NK-92 (cell line): ENCODE data around the gene HIP1R.

ENCODE experiments used
- DNase-seq: peaks from one replicate; lab custom pipeline; 2025; ENCODE audit not compliant: unreplicated experiment; lab: John Stamatoyannopoulos, UW

HIP1R gene

DNA sequence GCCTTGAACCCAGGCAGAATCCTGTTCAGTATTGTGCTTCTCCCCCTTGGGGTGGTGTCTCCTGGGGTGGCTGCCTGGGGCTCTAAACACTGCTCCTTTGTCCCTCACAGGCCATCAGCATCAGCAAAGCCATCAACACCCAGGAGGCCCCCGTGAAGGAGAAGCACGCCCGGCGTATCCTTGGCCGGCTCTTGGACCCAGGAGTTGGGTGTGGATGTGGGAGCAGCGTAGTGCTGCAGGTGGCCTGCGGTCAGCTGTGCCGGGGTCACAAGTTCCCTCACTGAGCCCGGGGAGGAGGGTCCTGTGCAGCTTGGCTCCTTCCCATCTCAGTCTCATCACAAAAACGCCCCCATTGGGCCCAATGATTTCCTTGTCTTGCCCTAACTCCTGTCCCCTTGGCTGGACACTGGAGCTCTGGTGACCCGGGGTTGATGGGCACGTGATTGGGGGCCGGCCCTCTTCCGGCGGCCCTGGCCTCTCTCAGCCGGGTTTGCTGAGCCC lies 12.7 kb downstream of the HIP1R start:
- no peak for DNase-seq

DNA sequence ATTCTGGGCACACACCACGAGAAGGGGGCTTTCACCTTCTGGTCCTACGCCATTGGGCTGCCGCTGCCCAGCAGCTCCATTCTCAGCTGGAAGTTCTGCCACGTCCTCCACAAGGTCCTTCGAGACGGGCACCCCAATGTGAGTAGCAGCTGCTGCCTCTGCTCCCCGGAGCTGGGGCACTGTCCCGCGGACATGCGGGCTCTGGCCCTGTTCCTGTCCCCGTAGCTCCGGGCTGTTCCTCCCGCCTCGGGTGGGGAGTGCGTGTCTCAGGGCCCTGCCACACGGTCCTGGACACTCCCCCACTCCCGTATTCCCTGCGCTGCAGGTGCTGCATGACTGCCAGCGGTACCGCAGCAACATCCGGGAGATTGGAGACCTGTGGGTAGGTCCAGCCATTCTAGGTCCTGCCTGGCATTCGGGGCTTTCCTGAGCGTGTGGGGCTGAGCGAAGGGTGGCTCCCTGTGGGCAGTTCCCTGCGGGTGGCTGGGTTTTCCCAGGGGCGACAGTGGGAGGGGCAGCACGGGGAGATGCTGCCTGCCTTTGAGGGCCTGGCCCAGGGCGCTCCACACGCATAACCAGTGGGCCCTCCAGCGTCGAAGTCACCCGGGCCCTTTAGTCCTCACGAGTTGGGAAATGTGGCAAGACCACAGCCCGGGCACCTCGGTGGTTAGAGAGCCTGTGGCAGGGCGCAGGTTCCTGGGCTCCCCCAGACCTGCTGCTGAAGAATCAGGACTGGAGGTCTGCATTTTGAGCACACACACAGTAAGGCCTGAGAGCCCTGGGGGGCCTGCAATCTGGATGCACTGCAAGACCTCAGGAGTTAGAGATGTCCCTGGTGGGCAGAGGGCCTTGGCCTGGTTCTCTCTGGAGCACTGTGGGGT lies 13.5 kb downstream of the HIP1R start:
- no peak for DNase-seq

DNA sequence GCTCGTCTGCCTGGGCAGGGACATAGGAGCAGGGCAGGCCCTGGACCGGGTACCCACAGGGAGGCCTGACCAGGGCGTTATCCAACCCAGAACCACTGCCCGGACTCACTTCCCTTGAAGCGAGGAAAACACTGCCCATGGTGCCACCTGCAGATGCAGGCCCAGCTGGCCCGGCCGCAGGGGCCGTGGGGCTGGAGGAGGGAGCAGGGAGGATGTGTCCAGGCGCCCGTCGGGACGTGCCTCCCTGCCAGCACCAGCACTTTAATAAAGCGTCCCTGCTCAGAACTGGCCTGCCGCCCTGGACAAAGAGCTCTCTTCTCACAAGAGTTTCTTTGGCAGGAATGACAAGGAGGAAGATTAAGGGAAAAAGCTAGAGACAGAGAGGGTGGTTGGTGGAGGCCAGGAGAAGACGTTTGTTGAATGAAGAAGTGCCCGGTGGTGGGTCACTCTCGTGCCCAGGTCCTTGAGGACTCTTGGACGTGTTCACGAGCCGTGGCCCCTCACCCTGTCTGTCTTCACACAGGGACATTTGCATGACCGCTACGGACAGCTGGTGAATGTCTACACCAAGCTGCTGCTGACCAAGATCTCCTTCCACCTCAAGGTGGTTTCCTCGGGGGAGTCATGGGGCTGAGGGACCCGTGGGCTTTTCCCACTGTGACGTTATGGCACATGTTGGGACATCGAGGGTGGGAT lies 14.2 kb downstream of the HIP1R start:
- DNase-seq, result no peak

DNA sequence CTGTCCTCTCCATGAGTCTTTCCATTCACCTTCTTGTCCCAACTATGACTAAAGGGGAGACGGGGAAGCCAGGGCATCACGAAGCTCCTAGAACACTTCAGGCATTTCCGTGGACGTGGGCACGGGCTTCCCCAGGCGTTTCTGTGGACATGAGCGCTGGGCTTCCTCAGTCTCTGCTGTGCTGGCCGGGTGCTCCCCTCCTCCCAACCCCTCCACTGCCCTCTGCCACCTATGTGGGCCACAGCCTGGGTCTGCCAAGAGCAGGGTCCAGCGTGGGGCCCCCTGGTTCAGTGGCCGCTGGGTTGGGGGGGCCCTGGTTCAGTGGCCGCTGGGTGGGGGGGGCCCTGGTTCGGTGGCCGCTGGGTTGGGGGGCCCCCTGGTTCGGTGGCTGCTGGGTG lies 14.8 kb downstream of the HIP1R start:
- DNase-seq, result no peak

DNA sequence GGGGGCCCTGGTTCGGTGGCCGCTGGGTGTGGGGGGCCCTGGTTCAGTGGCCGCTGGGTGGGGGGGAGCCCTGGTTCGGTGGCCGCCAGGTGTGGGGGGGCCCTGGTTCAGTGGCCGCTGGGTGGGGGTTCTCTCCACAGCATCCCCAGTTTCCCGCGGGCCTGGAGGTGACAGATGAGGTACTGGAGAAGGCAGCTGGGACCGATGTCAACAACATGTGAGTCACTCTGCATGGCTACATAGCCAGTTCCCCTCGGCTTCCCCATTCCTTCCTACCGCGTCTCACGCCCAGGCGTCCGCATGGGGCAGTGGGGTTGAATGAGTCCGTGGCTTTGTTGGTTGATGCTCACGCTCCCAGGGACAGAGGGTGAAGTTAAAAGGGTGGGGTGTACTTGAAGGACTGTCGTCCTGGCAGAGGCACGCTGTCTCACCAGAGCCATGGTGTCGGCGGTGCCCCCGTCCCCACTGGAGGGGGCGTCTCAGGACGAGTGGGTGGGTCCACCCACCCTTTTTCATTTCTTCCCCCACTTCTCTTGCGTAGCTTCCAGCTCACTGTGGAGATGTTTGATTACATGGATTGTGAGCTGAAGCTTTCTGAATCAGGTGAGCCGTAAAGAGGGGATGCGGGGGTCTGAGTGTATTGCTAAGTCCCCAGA lies 15.6 kb downstream of the HIP1R start:
- DNase-seq, result no peak

DNA sequence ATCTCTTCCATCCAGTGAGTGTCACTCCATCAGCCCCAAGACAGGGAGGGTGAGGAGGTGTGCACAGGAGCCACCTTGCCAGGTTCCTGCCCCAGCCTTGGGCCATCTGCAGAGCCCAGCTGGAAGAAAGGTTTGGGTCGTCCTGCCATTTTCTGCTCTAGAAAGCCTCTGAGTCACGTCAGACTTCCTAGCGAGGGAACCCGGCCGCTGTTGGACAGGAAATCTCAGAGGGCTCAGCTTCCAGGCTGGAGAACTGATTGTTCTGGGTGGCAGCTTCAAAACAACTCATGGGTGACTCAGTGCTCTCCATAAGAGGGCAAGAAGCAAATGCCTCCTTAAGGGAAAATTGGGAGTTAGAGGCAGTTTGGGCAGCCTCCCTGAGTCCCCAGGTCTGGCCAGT lies 16.6 kb downstream of the HIP1R start:
- DNase-seq, result no peak

DNA sequence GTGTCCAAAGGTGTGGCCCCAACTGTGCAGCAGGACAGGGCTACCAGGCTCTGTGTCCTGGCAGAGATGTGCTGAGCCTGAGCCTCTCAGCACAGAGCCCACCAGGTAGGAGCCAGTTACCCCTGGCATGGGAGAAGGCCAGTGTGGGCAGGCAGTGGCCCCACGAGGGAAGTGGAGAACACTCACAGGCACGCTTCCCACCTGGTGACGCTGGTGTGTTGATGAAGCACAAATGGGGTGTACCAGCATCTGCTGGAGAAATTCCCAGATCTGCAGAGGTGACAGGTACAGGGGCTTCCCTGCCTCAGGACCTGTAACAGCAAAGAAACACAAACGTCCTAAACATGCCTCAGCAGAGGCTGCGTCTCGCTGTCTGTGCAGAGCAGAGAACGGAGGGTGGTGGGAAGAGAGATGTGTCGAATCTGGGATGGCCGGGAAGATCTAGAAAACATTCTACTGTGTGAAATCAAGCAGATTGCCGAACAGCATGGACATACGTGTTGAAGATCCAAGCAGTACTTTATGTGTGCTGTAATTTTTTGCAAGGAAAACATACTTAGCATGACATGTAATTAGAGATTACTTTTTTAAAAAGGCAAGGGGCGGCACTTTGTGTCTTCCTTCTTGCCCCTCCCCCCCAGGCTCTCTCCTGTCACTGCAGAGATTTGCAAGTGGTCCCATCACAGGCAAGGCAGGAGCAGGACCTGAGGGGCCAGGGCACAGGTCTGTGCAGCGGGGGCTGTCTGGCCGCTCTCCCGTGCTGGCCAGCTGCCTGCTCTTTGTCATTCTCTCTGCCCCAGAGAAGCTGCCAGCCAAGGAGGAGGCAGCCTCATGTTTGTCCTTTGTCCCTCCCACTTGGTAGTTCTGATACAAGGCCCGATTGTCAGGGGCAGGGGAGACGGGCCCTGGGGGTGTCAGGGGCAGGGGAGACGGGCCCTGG lies 17.3 kb downstream of the HIP1R start:
- no peak for DNase-seq

DNA sequence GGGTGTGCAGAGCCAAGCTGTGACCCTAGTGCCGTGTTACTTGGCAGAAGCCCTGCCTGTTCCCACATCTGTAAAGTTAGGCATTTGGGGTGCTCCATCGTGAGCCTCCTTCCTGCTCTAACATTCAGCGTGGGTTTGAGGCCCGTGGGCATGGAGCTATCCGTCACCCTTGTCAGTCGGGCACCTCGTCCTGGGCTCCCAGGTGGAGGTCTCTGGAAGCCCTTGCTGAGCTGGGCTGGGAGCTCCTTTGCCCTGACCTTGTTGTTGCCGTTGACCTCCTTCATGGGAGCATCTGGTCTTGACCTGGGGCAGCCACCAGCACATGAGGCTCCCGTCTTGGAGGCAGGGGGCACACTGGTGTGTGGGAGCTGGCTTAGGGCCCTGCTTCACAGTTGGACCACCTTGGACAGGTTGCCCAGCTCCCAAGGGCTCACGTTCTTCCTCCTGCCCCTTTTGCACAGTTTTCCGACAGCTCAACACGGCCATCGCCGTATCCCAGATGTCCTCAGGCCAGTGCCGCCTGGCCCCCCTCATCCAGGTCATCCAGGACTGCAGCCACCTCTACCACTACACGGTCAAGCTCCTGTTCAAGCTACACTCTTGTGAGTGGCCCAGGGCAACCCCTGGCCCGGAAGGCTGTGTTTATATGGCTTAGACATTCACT lies 18.5 kb downstream of the HIP1R start:
- no peak for DNase-seq

DNA sequence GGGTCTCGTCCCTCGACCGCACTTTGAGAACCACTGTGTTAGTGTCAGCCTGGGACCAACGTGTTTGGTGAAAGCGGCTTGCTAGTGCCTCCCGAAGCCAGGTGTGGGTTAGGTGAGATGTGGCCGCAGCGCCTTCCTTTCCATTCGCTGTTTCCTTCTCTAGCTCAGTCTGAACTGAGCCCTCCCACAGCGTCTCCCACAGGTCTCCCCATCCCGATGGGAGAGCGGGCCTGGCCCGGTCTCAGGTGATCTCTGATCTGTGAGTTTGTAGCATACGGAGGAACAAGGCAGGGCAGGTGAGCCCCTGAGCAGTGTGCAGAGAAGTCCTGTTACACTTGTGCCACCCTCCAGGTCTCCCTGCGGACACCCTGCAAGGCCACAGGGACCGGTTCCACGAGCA lies 19.3 kb downstream of the HIP1R start:
- no peak for DNase-seq

DNA sequence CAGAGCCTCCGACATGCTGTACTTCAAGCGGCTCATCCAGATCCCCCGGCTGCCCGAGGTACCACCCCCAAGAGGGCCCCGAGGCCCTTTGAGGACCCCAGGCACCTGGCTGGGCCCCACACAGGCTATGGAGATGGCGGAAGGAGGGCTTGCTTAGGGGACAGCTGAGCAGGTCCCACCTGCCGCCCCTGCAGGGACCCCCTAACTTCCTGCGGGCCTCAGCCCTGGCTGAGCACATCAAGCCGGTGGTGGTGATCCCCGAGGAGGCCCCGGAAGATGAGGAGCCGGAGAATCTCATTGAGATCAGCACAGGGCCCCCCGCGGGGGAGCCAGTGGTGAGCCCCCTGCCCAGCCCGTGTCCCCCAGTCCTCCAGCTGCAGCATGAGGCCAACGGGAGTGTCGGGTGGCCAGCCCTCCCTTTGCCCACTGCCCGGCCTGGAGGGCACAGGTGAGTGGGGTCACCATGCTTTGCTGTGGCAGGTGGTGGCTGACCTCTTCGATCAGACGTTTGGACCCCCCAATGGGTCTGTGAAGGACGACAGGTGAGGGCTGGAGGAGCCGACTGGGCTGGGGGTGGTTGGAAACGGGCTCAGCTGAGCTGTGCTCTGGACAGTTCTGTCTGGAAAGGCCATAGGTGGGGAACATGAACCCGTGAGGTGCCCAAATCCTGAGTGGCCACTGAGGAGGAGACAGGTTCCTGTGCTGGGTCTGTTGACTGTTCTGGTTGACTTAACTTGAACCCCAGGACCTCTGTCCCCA lies 20.0 kb downstream of the HIP1R start:
- no peak for DNase-seq

DNA sequence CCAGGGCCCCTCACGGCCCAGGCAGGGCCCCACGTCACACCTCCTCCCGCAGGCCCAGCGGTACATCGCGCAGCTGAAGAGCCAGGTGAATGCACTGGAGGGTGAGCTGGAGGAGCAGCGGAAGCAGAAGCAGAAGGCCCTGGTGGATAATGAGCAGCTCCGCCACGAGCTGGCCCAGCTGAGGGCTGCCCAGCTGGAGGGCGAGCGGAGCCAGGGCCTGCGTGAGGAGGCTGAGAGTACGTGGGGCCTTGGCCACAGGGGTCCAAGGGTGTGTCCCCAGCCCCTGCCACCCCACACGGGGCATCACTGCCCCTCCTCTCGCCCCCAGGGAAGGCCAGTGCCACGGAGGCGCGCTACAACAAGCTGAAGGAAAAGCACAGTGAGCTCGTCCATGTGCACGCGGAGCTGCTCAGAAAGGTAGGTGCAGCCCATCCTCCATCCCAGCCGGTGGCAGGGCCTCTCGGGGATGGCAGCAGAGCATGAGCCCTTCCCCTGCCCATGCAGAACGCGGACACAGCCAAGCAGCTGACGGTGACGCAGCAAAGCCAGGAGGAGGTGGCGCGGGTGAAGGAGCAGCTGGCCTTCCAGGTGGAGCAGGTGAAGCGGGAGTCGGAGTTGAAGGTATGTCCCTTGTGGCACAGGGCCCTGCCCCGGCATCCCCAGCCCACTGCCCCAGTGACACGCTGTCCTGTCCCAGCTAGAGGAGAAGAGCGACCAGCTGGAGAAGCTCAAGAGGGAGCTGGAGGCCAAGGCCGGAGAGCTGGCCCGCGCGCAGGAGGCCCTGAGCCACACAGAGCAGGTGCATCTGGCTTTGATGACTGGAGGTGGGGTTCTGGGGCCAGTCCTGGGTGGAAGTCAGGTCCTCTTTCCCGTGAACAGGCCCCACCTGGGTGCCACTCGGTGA lies 20.9 kb downstream of the HIP1R start:
- DNase-seq, result no peak

DNA sequence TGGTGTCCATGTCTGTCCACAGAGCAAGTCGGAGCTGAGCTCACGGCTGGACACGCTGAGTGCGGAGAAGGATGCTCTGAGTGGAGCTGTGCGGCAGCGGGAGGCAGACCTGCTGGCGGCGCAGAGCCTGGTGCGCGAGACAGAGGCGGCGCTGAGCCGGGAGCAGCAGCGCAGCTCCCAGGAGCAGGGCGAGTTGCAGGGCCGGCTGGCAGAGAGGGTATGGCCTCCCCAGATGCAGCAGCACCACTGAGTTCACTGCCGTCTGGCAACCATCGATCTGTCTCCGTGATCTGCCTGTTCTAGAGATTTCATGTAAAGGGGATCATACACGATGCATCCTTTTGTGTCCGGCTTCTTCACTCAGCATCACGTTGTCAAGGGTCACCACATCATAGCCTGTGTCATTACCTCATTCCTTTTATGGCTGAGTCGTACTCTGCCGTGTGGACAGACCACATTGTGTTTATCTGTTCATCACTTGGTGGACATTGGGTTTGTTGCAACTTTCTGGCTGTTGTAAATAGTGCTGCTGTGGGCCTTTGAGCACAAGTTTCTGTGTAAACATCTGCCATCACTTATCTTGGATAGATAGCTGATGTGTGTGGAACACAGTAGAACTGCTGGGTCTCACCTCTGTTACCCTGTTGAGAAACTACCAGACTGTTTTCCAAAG lies 21.9 kb downstream of the HIP1R start:
- DNase-seq, result no peak

DNA sequence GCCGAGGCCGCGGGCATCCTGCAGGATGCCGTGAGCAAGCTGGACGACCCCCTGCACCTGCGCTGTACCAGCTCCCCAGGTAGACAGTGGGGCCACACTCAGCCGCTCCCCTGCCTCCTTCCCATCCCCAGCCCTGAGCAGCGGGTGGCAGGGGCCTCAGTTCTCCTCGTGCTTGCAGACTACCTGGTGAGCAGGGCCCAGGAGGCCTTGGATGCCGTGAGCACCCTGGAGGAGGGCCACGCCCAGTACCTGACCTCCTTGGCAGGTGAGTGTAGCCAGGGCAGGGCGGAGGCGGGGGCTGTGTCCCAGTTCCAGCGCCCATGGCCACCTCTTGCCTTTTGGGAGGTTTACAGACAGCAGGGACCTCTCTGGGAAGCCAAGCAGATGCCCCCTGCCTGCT lies 22.9 kb downstream of the HIP1R start:
- DNase-seq, result no peak

DNA sequence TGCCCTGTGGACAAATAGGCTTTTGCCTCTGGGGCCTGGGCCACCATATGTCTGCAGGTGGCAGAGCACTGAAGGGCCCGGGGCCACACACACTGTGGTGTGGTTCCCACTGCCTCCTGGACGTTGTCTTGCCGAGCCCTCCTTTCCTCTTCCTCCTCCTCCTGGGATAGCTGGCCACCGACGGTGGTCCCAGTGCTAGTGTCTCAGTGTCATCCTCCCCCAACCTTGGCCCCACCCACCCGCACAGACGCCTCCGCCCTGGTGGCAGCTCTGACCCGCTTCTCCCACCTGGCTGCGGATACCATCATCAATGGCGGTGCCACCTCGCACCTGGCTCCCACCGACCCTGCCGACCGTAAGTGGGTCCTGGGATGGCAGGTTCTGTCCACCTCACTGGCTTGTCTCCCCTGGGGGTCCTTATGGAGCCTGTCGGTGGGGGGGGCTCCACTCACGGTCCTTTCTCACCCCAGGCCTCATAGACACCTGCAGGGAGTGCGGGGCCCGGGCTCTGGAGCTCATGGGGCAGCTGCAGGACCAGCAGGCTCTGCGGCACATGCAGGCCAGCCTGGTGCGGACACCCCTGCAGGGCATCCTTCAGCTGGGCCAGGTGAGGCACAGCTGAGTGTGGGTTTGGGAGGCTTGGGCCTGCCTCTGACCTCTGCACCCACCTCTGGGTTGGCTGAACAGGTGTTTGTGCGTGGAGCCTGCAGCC lies 23.5 kb downstream of the HIP1R start:
- no peak for DNase-seq

DNA sequence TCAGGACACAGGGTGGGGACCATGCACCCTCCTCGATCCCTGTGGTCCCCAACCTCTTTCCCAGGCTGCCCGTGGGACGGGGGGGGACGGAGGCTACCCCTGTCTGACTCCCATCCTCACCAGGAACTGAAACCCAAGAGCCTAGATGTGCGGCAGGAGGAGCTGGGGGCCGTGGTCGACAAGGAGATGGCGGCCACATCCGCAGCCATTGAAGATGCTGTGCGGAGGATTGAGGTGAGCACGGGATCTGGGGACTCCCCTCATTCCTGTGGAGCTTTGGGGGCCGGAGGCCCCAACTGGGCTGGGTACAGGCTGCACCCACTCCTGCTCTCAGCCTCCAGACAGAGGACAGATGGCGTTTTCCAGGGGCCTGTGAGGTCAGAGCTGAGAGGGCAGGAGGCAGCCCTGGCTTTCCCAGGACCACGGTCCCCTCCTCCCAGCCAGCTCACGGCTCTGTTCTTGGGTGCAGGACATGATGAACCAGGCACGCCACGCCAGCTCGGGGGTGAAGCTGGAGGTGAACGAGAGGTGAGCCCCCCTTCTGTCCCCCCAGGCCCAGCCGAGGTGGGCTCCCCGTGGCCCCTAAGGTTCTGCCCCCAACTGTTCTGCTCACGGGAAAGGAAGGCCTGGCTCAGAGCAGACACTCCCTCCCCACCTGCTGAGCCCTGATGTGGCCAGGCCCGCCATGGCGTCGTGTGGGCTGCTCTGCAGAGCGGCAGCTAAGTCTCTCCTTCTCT lies 24.2 kb downstream of the HIP1R start:
- no peak for DNase-seq

DNA sequence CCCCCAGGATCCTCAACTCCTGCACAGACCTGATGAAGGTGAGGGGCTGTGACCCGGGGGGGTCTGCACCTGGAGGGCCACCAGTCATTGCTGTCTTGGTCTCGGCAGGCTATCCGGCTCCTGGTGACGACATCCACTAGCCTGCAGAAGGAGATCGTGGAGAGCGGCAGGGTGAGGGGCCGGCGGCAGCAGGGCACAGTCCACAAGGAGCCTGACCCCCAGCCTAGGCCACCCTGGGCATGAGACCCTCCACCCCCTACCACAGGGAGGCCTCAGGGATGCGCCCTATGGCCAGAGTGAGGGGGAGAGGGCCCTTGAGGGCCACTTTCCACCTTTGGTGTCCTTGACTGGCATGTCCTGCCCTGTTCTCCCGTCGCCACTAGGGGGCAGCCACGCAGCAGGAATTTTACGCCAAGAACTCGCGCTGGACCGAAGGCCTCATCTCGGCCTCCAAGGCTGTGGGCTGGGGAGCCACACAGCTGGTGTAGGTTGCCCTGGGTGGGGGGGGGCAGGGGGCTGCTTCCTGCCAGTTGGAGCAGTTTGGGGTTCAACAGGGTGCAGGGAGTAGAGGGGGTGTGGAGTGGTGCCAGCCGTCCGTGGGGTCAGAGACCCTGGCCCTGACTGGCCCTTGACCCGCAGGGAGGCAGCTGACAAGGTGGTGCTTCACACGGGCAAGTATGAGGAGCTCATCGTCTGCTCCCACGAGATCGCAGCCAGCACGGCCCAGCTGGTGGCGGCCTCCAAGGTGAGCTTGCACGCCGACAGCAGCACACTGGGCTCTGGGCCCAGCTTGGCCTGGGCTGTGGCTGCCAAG lies 25.0 kb downstream of the HIP1R start:
- DNase-seq, result peak; percentile 4
